ENCODE data around the gene GRM5.
"Not testable (repeated sequence)": the region's sequence is repeated elsewhere in the genome, so short reads cannot be mapped to it uniquely, and the experiment has no call there.

GRCh38 chr11:88947843-88948572, 117.8 kb downstream of the GRM5 start:
- not testable (repeated sequence) for TF ChIP-seq CTCF (IDR thresholded peaks at IDR 0.05); TCF7L2 (IDR thresholded peaks at IDR 0.05; ENCODE audit: low read depth, low read length); REST (IDR thresholded peaks at IDR 0.05; ENCODE audit: insufficient read depth in 1 of 2, low read depth in 2 of 2, low read length in 1 of 2)

Measured in Panc1 (cell line).